WTC11 (cell line): ENCODE data around the gene IKBKE. TPM values are rescaled to one million over a fixed set of nuclear protein-coding genes. Genes with fewer than 3 reads are reported as not detected.

Experiments used
- ATAC-seq: fragments of 200-7000 bp; cut with Tn5 transposase; 2 replicates; pipeline ENCODE4 v1.10.0; 2021; ENCODE audit warnings: mild to moderate bottlenecking, moderate library complexity
- CTCF ChIA-PET: fragments of 300-600 bp; sonication (Branson Sonifier 250); formaldehyde crosslinking; loops from one replicate; lab custom pipeline; 2021; ENCODE audit warnings: antibody characterized with exemption; lab: Charles Lee
- POLR2A ChIA-PET: fragments of 350-600 bp; sonication (Branson Sonifier 250); formaldehyde crosslinking; loops from one replicate; lab custom pipeline; 2021; ENCODE audit warnings: antibody characterized with exemption; lab: Charles Lee
- DNase-seq: peaks from one replicate; pipeline ENCODE4 v3.0.0; 2021; ENCODE audit warnings: low spot score
- H3K27ac Mint-ChIP-seq: 2 replicates; pipeline ENCODE4 v1.8.0; 2021; ENCODE audit warnings: mixed read lengths
- H3K27me3 Mint-ChIP-seq: 2 replicates; pipeline ENCODE4 v1.8.0; 2021; ENCODE audit warnings: low read depth, mild to moderate bottlenecking, moderate library complexity, mixed read lengths
- H3K36me3 Mint-ChIP-seq: 2 replicates; pipeline ENCODE4 v1.8.0; 2021; ENCODE audit warnings: mixed read lengths
- H3K4me1 Mint-ChIP-seq: 2 replicates; pipeline ENCODE4 v1.8.0; 2022; ENCODE audit warnings: mixed read lengths
- H3K4me3 Mint-ChIP-seq: 2 replicates; pipeline ENCODE4 v1.8.0; 2021; ENCODE audit warnings: mild to moderate bottlenecking, moderate library complexity, mixed read lengths
- H3K9me3 Mint-ChIP-seq: 2 replicates; pipeline ENCODE4 v1.8.0; 2021; ENCODE audit warnings: mixed read lengths
- AFF4 ChIP-seq: sonication (generic); formaldehyde crosslinking; IDR thresholded peaks from 2 replicates; pipeline ENCODE4 v1.8.1; 2023; ENCODE audit warnings: mild to moderate bottlenecking, missing genetic modification reagents, borderline replicate concordance
- ARID4B ChIP-seq: sonication (generic); formaldehyde crosslinking; IDR thresholded peaks from 2 replicates; pipeline ENCODE4 v1.8.0; 2023; ENCODE audit warnings: missing genetic modification reagents, mild to moderate bottlenecking, borderline replicate concordance
- CREB1 ChIP-seq: sonication (generic); formaldehyde crosslinking; IDR thresholded peaks from 2 replicates; pipeline ENCODE4 v1.8.0; 2023; ENCODE audit warnings: mild to moderate bottlenecking, missing genetic modification reagents
- E2F4 ChIP-seq: sonication (generic); formaldehyde crosslinking; IDR thresholded peaks from 2 replicates; pipeline ENCODE4 v1.8.1; 2022; ENCODE audit warnings: low read depth, mild to moderate bottlenecking, moderate library complexity, missing genetic modification reagents, borderline replicate concordance
- ERG ChIP-seq: fragments of 250-450 bp; sonication (Bioruptor Pico); IDR thresholded peaks from 2 replicates; pipeline ENCODE4 v1.8.0; 2021; ENCODE audit warnings: mild to moderate bottlenecking
- FOXP4 ChIP-seq: sonication (generic); formaldehyde crosslinking; IDR thresholded peaks from 2 replicates; pipeline ENCODE4 v1.8.0; 2022; ENCODE audit warnings: mild to moderate bottlenecking, missing genetic modification reagents
- GABPB1 ChIP-seq: sonication (generic); formaldehyde crosslinking; IDR thresholded peaks from 2 replicates; pipeline ENCODE4 v1.8.1; 2023; ENCODE audit warnings: mild to moderate bottlenecking, missing genetic modification reagents
- JAZF1 ChIP-seq: fragments of 250-450 bp; sonication (Bioruptor Pico); IDR thresholded peaks from 2 replicates; pipeline ENCODE4 v1.9.0; 2021; ENCODE audit warnings: moderate library complexity, mild to moderate bottlenecking, inconsistent platforms
- NR1H2 ChIP-seq: sonication (generic); formaldehyde crosslinking; IDR thresholded peaks from 2 replicates; pipeline ENCODE4 v1.9.0; 2021; ENCODE audit warnings: mild to moderate bottlenecking, moderate library complexity, missing genetic modification reagents
- SOX15 ChIP-seq: fragments of 250-450 bp; sonication (Bioruptor Pico); IDR thresholded peaks from 2 replicates; pipeline ENCODE4 v1.9.0; 2021; ENCODE audit warnings: mild to moderate bottlenecking
- SP1 ChIP-seq: sonication (generic); formaldehyde crosslinking; conservative IDR thresholded peaks from 2 replicates; pipeline ENCODE4 v1.8.1; 2022; ENCODE audit warnings: missing genetic modification reagents
- TEAD1 ChIP-seq: sonication (generic); formaldehyde crosslinking; IDR thresholded peaks from 2 replicates; pipeline ENCODE4 v1.8.0; 2022; ENCODE audit warnings: mild to moderate bottlenecking, missing genetic modification reagents
- ZBTB21 ChIP-seq: sonication (generic); formaldehyde crosslinking; IDR thresholded peaks from 2 replicates; pipeline ENCODE4 v1.8.1; 2023; ENCODE audit warnings: mild to moderate bottlenecking, missing genetic modification reagents, borderline replicate concordance
- ZNF263 ChIP-seq: sonication (generic); formaldehyde crosslinking; IDR thresholded peaks from 2 replicates; pipeline ENCODE4 v1.8.1; 2022; ENCODE audit warnings: low read depth, mild to moderate bottlenecking, moderate library complexity, missing genetic modification reagents
- ZNF425 ChIP-seq: fragments of 250-450 bp; sonication (Bioruptor Pico); conservative IDR thresholded peaks from 2 replicates; pipeline ENCODE4 v1.9.0; 2021; ENCODE audit warnings: mild to moderate bottlenecking
- total RNA-seq: library from RNA; stranded (reverse); gene quantifications from 3 replicates; pipeline ENCODE4 v1.2.3, GENCODE V29; 2021

Gene IKBKE
- total RNA-seq, 1 experiment from 2014 or later = 8.1 TPM

- TF ChIP-seq ARID4B (CRISPR knock-in tag) (no peak), ZNF425 (no peak), FOXP4 (CRISPR knock-in tag) (no peak), GABPB1 (CRISPR knock-in tag) (no peak), E2F4 (CRISPR knock-in tag) (no peak), SP1 (no peak)
Measured at GRCh38 chr1:206430031-206430983, 40.0 kb upstream of the IKBKE start (continued).

- TF ChIP-seq ZBTB21 (CRISPR knock-in tag) (no peak), CREB1 (CRISPR knock-in tag) (no peak), ZNF425 (no peak), ERG (CRISPR knock-in tag) (no peak), AFF4 (CRISPR knock-in tag) (no peak), SOX15 (CRISPR knock-in tag) (no peak), TEAD1 (no peak), JAZF1 (CRISPR knock-in tag) (no peak), ZNF263 (CRISPR knock-in tag) (no peak), NR1H2 (CRISPR knock-in tag) (no peak)
- no peaks in the 10 kb centered on the region for H3K9me3 Mint-ChIP-seq
- POLR2A ChIA-PET = no interaction called here
- no peak for DNase-seq
- H3K27me3 Mint-ChIP-seq = no peaks in the 10 kb centered on the region
- H3K4me1 Mint-ChIP-seq = no peaks in the 10 kb centered on the region
- H3K4me3 Mint-ChIP-seq = no peak overlapping the region
- CTCF ChIA-PET = no interaction called here
- H3K36me3 Mint-ChIP-seq = peaks cover 34% of the 10 kb centered on the region
- no peak overlapping the region for H3K27ac Mint-ChIP-seq
- ATAC-seq = no peak
Measured at GRCh38 chr1:206435445-206435844, 34.8 kb upstream of the IKBKE start.
